Esophagus squamous epithelium (tissue), 4 donors: Measurements from ENCODE around the gene FREM1.

ENCODE experiments used
- CTCF ChIP-seq, 6 experiments: fragments of 450-650 bp in 4 of 6; fragments of 200-600 bp in 2 of 6; sonication (generic) in 2 of 6; IDR thresholded peaks; one replicate each; pipeline ENCODE4 v1.5.1; 2016 to 2019; ENCODE audit warnings: antibody characterized with exemption in 6 of 6, mild to moderate bottlenecking in 4 of 6, moderate library complexity in 4 of 6
- POLR2A ChIP-seq, 4 donors: fragments of 450-650 bp; IDR thresholded peaks; one replicate each; pipeline ENCODE4 v1.6.1; 2017; ENCODE audit warnings: antibody characterized with exemption in 4 of 4, mild to moderate bottlenecking in 4 of 4, moderate library complexity in 3 of 4

GRCh38 chr9:14824481-14824880 lies 85.7 kb downstream of the FREM1 start:
- no peak for TF ChIP-seq CTCF (IDR thresholded peaks at IDR 0.05)
- TF ChIP-seq POLR2A (IDR thresholded peaks at IDR 0.05): no peak
